MM.1S (cell line): ENCODE results near the gene ACKR3.

Experiments used
- DNase-seq: peaks from one replicate; pipeline ENCODE4 v3.0.0-alpha.2; 2015
- H2AFZ ChIP-seq: fragments of 300-600 bp; sonication (generic); 2 replicates; pipeline ENCODE4 v1.6.0; 2016; ENCODE audit warnings: antibody characterized with exemption, low read length
- H3F3A ChIP-seq: fragments of 300-600 bp; sonication (generic); 2 replicates; pipeline ENCODE4 v1.6.1; 2016; ENCODE audit warnings: mild to moderate bottlenecking, antibody characterized with exemption, low read length, moderate library complexity, mixed read lengths; ENCODE audit not compliant: insufficient read depth
- H3K27ac ChIP-seq: fragments of 300-600 bp; sonication (generic); 2 replicates; pipeline ENCODE4 v1.5.1; 2016; ENCODE audit warnings: mild to moderate bottlenecking, low read length
- H3K27me3 ChIP-seq: fragments of 300-600 bp; sonication (generic); replicated peaks from 2 replicates; pipeline ENCODE4 v1.6.0; 2016; ENCODE audit warnings: low read length; ENCODE audit not compliant: insufficient read depth
- H3K36me3 ChIP-seq: fragments of 300-600 bp; sonication (generic); replicated peaks from 2 replicates; pipeline ENCODE4 v1.6.1; 2016; ENCODE audit warnings: mild to moderate bottlenecking, low read length, mixed read lengths; ENCODE audit not compliant: insufficient read depth
- H3K4me1 ChIP-seq: fragments of 300-600 bp; sonication (generic); 2 replicates; pipeline ENCODE4 v1.6.1; 2016; ENCODE audit warnings: low read length, mixed read lengths
- H3K4me2 ChIP-seq: fragments of 300-600 bp; sonication (generic); 2 replicates; pipeline ENCODE4 v1.6.0; 2016; ENCODE audit warnings: low read depth, low read length
- H3K4me3 ChIP-seq: fragments of 300-600 bp; sonication (generic); 2 replicates; pipeline ENCODE4 v1.5.1; 2016; ENCODE audit warnings: low read length, mixed read lengths
- H3K79me2 ChIP-seq: fragments of 300-600 bp; sonication (generic); 2 replicates; pipeline ENCODE4 v1.6.1; 2016; ENCODE audit warnings: mixed run types, low read length, mixed read lengths
- H3K9ac ChIP-seq: fragments of 300-600 bp; sonication (generic); 2 replicates; pipeline ENCODE4 v1.6.1; 2016; ENCODE audit warnings: low read length, mixed read lengths
- H3K9me2 ChIP-seq: fragments of 300-600 bp; sonication (generic); replicated peaks from 2 replicates; pipeline ENCODE4 v1.6.1; 2016; ENCODE audit warnings: mild to moderate bottlenecking, low read length, mixed read lengths; ENCODE audit not compliant: insufficient read depth
- H3K9me3 ChIP-seq: fragments of 300-600 bp; sonication (generic); replicated peaks from 2 replicates; pipeline ENCODE4 v1.6.1; 2016; ENCODE audit warnings: mild to moderate bottlenecking, low read length, mixed read lengths; ENCODE audit not compliant: insufficient read depth
- H4K20me1 ChIP-seq: fragments of 300-600 bp; sonication (generic); 2 replicates; pipeline ENCODE4 v1.6.1; 2016; ENCODE audit warnings: mild to moderate bottlenecking, low read length, moderate library complexity, mixed read lengths; ENCODE audit not compliant: insufficient read depth
- CTCF ChIP-seq: fragments of 300-600 bp; sonication (generic); IDR thresholded peaks from 2 replicates; pipeline ENCODE4 v1.5.1; 2016; ENCODE audit warnings: antibody characterized with exemption, low read length, mixed read lengths
- EZH2 ChIP-seq: fragments of 300-600 bp; sonication (generic); optimal IDR thresholded peaks from 2 replicates; pipeline ENCODE3; 2017; ENCODE audit warnings: low read depth, mild to moderate bottlenecking, antibody characterized with exemption, low read length, mixed read lengths
- EZH2phosphoT487 ChIP-seq: fragments of 300-600 bp; sonication (generic); IDR thresholded peaks from 2 replicates; pipeline ENCODE4 v1.6.1; 2018; ENCODE audit warnings: antibody characterized with exemption, low read length

Gene ACKR3

GRCh38 chr2:236529606-236530005 is 40.0 kb upstream of the ACKR3 start:
- DNase-seq = no peak
- TF ChIP-seq CTCF = no peak
- TF ChIP-seq EZH2phosphoT487 = no peak
- TF ChIP-seq EZH2 = no peak

GRCh38 chr2:236530512-236530911 is 39.1 kb upstream of the ACKR3 start:
- H3K4me1 ChIP-seq = no peaks in the 10 kb centered on the region
- H3K9me2 ChIP-seq = no peaks in the 10 kb centered on the region
- no peaks in the 10 kb centered on the region for H3K36me3 ChIP-seq
- H3F3A ChIP-seq = no peaks in the 10 kb centered on the region
- H4K20me1 ChIP-seq = no peaks in the 10 kb centered on the region
- no peaks in the 10 kb centered on the region for H3K27me3 ChIP-seq
- no peak overlapping the region for H3K4me3 ChIP-seq
- no peaks in the 10 kb centered on the region for H3K79me2 ChIP-seq
- no peak overlapping the region for H3K27ac ChIP-seq
- H2AFZ ChIP-seq = no peak overlapping the region
- H3K4me2 ChIP-seq = no peak overlapping the region
- no peak for DNase-seq
- no peaks in the 10 kb centered on the region for H3K9me3 ChIP-seq
- H3K9ac ChIP-seq = no peak overlapping the region
- TF ChIP-seq EZH2 (no peak), EZH2phosphoT487 (no peak), CTCF (no peak)

More at GRCh38 chr2:236529606-236530005, 40.0 kb upstream of the ACKR3 start:
- no peak overlapping the region for H3K9ac ChIP-seq
- H3K4me2 ChIP-seq = no peak overlapping the region
- H4K20me1 ChIP-seq = no peaks in the 10 kb centered on the region
- H3F3A ChIP-seq = no peaks in the 10 kb centered on the region
- H3K4me1 ChIP-seq = no peaks in the 10 kb centered on the region
- H3K4me3 ChIP-seq = no peak overlapping the region
- no peaks in the 10 kb centered on the region for H3K79me2 ChIP-seq
- no peaks in the 10 kb centered on the region for H3K9me2 ChIP-seq
- no peaks in the 10 kb centered on the region for H3K27me3 ChIP-seq
- H2AFZ ChIP-seq = no peak overlapping the region
- no peaks in the 10 kb centered on the region for H3K9me3 ChIP-seq
- no peaks in the 10 kb centered on the region for H3K36me3 ChIP-seq
- no peak overlapping the region for H3K27ac ChIP-seq

GRCh38 chr2:236531195-236531594 is 38.4 kb upstream of the ACKR3 start:
- Histone ChIP-seq H3K4me3 (no peak overlapping the region), H4K20me1 (no peaks in the 10 kb centered on the region), H3F3A (no peaks in the 10 kb centered on the region), H3K36me3 (no peaks in the 10 kb centered on the region), H3K9me2 (no peaks in the 10 kb centered on the region), H3K4me1 (0 out of 2 replicates have a peak, but pooled peaks cover under 1% of the 10 kb centered on the region), H3K27me3 (no peaks in the 10 kb centered on the region), H3K4me2 (no peak overlapping the region), H3K79me2 (no peaks in the 10 kb centered on the region), H2AFZ (no peak overlapping the region), H3K9ac (no peak overlapping the region), H3K9me3 (no peaks in the 10 kb centered on the region), H3K27ac (no peak overlapping the region)
- no peak for DNase-seq
- TF ChIP-seq EZH2phosphoT487 (no peak), EZH2 (no peak), CTCF (no peak)
